ENCODE results near the gene TMEM272.
A peak's percentile ranks its signal among the peaks of the same experiment; 100 is the strongest.

The TMEM272 gene

GRCh38 chr13:51804295-51805172 lies 40.4 kb downstream of the TMEM272 start:
- no peak for DNase-seq (ENCODE audit: low spot score)

DNA sequence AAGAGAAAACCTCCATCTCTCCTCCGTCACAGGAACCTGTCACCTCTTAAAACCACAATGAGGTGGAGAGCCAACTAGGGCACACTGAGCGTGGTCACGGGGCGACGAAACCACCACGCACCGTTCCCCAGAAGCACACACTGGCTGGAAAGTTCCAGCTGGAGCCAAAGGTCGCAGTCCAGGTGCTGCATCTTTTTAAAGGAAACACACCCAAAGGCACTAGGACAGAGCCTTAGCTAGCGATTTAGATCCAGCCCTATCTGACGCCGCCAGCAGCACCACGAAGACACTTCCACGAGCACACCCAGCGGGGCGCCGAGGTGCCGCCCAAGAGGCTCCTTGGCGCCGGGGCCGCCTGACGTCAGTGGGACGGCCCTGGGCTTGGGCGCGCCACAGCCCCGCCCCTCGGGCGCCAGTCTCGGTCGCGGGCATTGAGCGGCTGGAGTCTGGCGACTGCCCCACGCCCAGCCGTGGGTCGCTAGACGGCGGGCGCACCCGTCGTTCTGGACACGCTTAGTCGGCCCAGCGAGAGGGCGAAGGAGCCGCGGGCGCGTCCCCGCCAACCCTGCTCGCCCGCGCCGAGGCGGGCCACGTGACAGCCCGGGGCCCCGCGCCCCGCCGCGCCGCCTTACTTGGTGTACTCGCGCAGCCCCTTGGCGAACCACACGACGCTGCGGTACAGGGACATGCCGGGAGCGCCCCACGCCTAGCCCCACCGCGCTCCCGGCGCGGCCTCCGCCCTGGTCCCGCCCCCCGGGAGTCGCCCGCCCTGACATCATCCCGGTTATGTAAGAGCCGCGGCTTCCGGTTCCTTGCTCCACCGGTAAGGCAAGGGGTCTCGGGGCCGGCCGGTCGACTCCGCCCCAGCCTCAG lies 41.3 kb downstream of the TMEM272 start, which contains the start of gene DHRS12:
TSS of gene DHRS12 (minus strand) at position 742 of the 873 bp plus-strand sequence. CDS start 4,504 bp downstream, outside the sequence.
- DNase-seq (ENCODE audit: low spot score), result peak; percentile 93

- DNase-seq (ENCODE audit: low spot score), result no peak
Measured at GRCh38 chr13:51802631-51803418, 42.2 kb downstream of the TMEM272 start.

DNA sequence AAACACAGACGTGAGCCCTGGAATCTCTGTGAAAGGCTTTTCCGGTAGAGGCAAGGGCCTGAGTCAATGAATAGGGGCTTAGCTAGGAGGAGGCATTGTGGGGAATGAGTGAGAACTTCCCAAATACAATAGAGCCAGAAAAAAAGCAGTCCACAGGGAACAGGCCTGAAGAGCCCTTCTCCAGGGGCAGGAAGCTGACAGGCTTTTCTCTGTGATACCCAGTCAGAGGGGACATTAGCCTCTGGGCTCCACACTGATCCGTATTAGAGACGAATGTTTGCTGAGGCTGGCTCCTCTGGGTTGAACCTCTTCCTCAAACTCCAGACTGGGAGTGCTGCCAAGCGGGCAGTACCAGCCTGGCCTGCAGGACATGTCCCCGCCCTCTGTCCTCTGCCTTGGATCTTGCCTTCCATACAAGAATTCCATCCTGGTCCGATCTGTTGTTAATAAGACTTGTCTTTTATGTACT lies 43.3 kb downstream of the TMEM272 start:
- DNase-seq (ENCODE audit: low spot score), result no peak

DNA sequence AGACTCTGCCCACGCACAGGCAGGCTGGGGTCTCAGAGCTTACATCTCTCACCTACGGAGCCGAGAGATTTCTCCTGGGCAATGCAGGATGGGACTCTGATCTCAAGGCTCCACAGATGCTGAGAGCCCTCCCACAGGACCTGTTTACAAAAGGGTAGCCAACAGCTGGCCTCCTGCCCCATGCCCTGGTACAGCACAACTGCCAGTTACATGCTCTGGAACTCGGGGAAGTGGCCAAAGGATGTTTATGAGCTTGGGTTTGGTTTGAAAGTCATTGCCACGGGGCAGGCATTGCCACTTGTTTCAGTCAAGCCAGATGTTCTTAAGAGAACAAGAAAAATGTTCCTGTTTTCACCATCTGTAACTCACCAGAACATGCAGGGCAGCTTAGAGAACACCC lies 44.5 kb downstream of the TMEM272 start:
- no peak for DNase-seq (ENCODE audit: low spot score)

GRCh38 chr13:51799261-51799660 lies 45.7 kb downstream of the TMEM272 start:
- no peak for DNase-seq (ENCODE audit: low spot score)

- peak; percentile 68 for DNase-seq (ENCODE audit: low spot score)
Measured at GRCh38 chr13:51797664-51798488, 47.1 kb downstream of the TMEM272 start.

GRCh38 chr13:51796546-51796945 lies 48.4 kb downstream of the TMEM272 start:
- no peak for DNase-seq (ENCODE audit: low spot score)

DNA sequence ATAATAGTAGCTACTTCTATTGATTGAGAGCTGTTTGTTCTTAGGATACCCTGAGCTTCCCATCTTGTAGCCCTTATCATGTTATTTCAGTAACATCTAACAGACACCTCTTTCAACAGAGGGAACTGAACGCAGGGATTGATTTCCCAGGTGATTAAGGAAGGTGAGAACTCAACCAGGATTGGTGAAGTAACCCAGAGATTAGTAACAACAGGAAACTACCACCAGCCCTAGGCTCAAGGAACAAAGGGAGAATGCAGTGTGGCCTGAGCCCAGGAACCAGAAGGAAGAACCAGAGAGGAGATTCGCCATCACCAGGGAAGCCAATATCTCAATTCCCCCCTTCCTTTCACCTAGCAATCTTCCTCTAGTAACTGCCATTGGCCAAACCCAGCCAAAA lies 49.6 kb downstream of the TMEM272 start:
- no peak for DNase-seq (ENCODE audit: low spot score)

GRCh38 chr13:51794964-51795363 lies 50.0 kb downstream of the TMEM272 start:
- peak; percentile 28 for DNase-seq (ENCODE audit: low spot score)

- peak; percentile 56 for DNase-seq (ENCODE audit: low spot score)
Measured at GRCh38 chr13:51793570-51794271, 51.3 kb downstream of the TMEM272 start.

DNA sequence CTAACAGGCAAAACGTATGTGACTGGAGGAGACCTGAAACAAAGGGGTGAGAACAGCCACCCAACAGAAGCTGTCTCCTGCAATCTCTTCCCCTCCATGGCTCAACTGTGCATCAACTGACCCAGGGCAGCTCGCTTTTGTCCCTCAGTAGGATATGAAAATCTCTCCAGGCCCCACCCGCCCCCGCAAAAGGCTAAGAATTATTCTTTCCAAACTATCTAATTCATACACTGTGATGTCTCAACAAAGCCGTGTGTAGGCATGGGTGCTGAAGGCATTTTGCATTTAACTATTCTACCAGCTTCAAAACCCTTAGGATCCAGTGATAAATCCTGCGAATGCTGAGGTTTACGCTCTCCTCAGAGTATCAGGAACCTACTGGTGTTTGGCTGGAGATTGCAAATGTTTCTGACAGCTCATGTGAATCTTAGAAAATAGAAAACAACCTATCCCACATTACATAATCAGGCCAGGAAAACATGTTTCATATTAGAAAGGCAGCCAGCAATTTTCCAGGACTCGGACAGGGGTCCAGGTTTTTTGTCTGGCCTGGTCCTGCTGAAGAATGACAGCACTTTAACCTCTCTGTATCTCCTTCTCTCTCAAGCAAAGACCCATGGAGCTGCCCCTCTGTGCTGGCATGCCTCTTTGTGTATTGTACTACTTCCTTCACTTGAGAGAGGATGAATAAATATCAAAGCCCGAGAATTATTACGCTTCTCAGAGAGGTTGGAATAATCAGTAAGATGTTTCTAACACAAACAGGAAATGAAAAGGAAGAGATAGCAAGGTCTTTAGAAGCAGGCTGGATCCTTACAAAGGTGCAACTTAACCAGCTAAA lies 58.3 kb downstream of the TMEM272 start:
- no peak for DNase-seq (ENCODE audit: low spot score)

- DNase-seq (ENCODE audit: low spot score), result no peak
Measured at GRCh38 chr13:51785712-51786424, 59.1 kb downstream of the TMEM272 start.

- no peak for DNase-seq (ENCODE audit: low spot score)
Measured at GRCh38 chr13:51784097-51784496, 60.9 kb downstream of the TMEM272 start.

GRCh38 chr13:51783428-51784094 lies 61.4 kb downstream of the TMEM272 start:
- no peak for DNase-seq (ENCODE audit: low spot score)

- DNase-seq (ENCODE audit: low spot score), result no peak
Measured at GRCh38 chr13:51782026-51782710, 62.8 kb downstream of the TMEM272 start.

DNA sequence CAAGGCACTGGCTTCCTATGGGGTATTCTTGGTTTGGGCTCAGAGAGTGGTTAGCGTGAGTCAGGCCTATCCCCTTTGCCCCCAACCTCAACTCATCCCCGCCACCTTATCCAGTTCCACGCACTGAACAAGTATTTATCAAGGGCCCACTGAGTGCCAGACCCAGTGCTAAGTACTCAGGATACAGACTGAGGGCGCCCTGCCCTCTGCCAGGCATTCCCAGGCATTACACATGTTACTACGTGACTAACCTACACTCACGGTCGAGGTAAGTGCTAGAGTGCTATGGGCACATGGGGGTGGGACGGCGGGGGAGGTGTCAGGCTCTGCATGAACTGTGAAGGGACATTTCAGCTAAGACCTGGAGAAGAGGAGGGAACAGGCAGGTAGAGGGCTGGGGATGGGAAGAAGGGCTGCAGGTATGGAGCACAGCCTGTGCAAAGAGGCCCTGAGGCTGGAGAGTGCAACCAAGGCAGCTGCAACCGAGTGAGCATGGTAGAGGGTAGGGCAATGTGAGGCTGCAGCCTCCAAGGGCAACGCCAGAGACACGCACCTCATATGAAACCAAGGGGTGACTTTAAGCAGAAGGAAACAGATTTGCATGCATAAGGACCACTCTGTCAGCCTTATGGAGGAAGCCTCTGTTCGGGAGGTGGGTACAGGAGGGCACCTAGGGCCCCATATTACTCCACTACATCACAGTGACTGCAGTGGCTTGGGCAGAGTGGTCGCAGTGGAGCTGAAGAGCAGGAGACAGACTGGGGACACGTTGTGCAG lies 63.5 kb downstream of the TMEM272 start:
- DNase-seq (ENCODE audit: low spot score), result peak; percentile 33
